ENCODE measurements around the gene EIF1. TPM values are rescaled to one million over a fixed set of nuclear protein-coding genes. Genes with fewer than 3 reads are reported as not detected.
A peak's percentile ranks its signal among the peaks of the same experiment; 100 is the strongest.

The EIF1 gene
- total RNA-seq, 1 donor from 2014 or later = 191 TPM

GRCh38 chr17:41717408-41718286 is 29.0 kb downstream of the EIF1 start:
- TF ChIP-seq CTCF (IDR thresholded peaks at IDR 0.05; ENCODE audit: insufficient read depth, low read length, severe bottlenecking) = no peak
- no peak overlapping the region for H3K4me3 ChIP-seq (ENCODE audit: low read depth, low read length)
- DNase-seq (ENCODE audit: low read depth) (peak; percentile 84), FAIRE-seq (peak; percentile 70)
- H3K36me3 ChIP-seq (ENCODE audit: control insufficient read depth, insufficient read depth, low read length) = no peaks in the 10 kb centered on the region
- no peaks in the 10 kb centered on the region for H3K27me3 ChIP-seq (ENCODE audit: control insufficient read depth, insufficient read depth, low read length)

GRCh38 chr17:41718287-41718645 is 29.6 kb downstream of the EIF1 start:
- Histone ChIP-seq H3K4me3 (ENCODE audit: low read depth, low read length) (no peak overlapping the region), H3K36me3 (ENCODE audit: control insufficient read depth, insufficient read depth, low read length) (no peaks in the 10 kb centered on the region), H3K27me3 (ENCODE audit: control insufficient read depth, insufficient read depth, low read length) (no peaks in the 10 kb centered on the region)
- DNase-seq (ENCODE audit: low read depth) (no peak), FAIRE-seq (no peak)
- no peak for TF ChIP-seq CTCF (IDR thresholded peaks at IDR 0.05; ENCODE audit: insufficient read depth, low read length, severe bottlenecking)

- Histone ChIP-seq H3K27me3 (ENCODE audit: control insufficient read depth, insufficient read depth, low read length) (no peaks in the 10 kb centered on the region), H3K4me3 (ENCODE audit: low read depth, low read length) (no peak overlapping the region), H3K36me3 (ENCODE audit: control insufficient read depth, insufficient read depth, low read length) (no peaks in the 10 kb centered on the region)
- no peak for FAIRE-seq
- no peak for TF ChIP-seq CTCF (IDR thresholded peaks at IDR 0.05; ENCODE audit: insufficient read depth, low read length, severe bottlenecking)
- DNase-seq (ENCODE audit: low read depth) = no peak
Measured at GRCh38 chr17:41722231-41722630, 33.5 kb downstream of the EIF1 start.

- H3K36me3 ChIP-seq (ENCODE audit: control insufficient read depth, insufficient read depth, low read length) = no peaks in the 10 kb centered on the region
- no peak for TF ChIP-seq CTCF (IDR thresholded peaks at IDR 0.05; ENCODE audit: insufficient read depth, low read length, severe bottlenecking)
- DNase-seq (ENCODE audit: low read depth) (no peak), FAIRE-seq (peak; percentile 68)
- H3K27me3 ChIP-seq (ENCODE audit: control insufficient read depth, insufficient read depth, low read length) = no peaks in the 10 kb centered on the region
- H3K4me3 ChIP-seq (ENCODE audit: low read depth, low read length) = no peak overlapping the region
Measured at GRCh38 chr17:41723801-41724475, 35.3 kb downstream of the EIF1 start.

- peak; percentile 32 for FAIRE-seq
- DNase-seq (ENCODE audit: low read depth) = no peak
- H3K36me3 ChIP-seq (ENCODE audit: control insufficient read depth, insufficient read depth, low read length) = no peaks in the 10 kb centered on the region
- TF ChIP-seq CTCF (IDR thresholded peaks at IDR 0.05; ENCODE audit: insufficient read depth, low read length, severe bottlenecking) = no peak
- H3K4me3 ChIP-seq (ENCODE audit: low read depth, low read length) = no peak overlapping the region
- H3K27me3 ChIP-seq (ENCODE audit: control insufficient read depth, insufficient read depth, low read length) = no peaks in the 10 kb centered on the region
Measured at GRCh38 chr17:41724476-41725050, 35.9 kb downstream of the EIF1 start.

Data from bronchial epithelial cell (primary cell).